Ectodermal cell (in vitro differentiated cells): ENCODE results near the gene VPS16.
"Not testable (repeated sequence)": the region's sequence is repeated elsewhere in the genome, so short reads cannot be mapped to it uniquely, and the experiment has no call there.

Experiments
- H3K27ac ChIP-seq: 2 replicates; pipeline ENCODE4 v1.7.0; 2013; ENCODE audit warnings: mild to moderate bottlenecking, low read depth, low read length; ENCODE audit not compliant: insufficient read depth, poor library complexity, severe bottlenecking
- H3K27me3 ChIP-seq: 2 replicates; pipeline ENCODE4 v1.7.0; 2013; ENCODE audit warnings: mild to moderate bottlenecking, low read length; ENCODE audit not compliant: insufficient read depth, control insufficient read depth, poor library complexity, severe bottlenecking
- H3K36me3 ChIP-seq: one replicate; pipeline ENCODE4 v1.7.0; 2013; ENCODE audit warnings: low read length; ENCODE audit not compliant: control insufficient read depth, insufficient read depth
- H3K4me1 ChIP-seq: one replicate; pipeline ENCODE4 v1.7.0; 2013; ENCODE audit warnings: low read length; ENCODE audit not compliant: control insufficient read depth, insufficient read depth
- H3K4me3 ChIP-seq: 2 replicates; pipeline ENCODE4 v1.7.0; 2013; ENCODE audit warnings: low read depth, low read length, control low read depth; ENCODE audit not compliant: insufficient read depth
- H3K9me3 ChIP-seq: 2 replicates; pipeline ENCODE4 v1.7.0; 2013; ENCODE audit warnings: mild to moderate bottlenecking, low read length, moderate library complexity; ENCODE audit not compliant: control insufficient read depth
- WGBS, 2 experiments: methylation state at CpG; one replicate each; pipeline ENCODE4 v1.1.7; 2013; ENCODE audit warnings: missing lambda C conversion rate in 2 of 2; 5-methylcytosine and 5-hydroxymethylcytosine counted together

The VPS16 gene

GRCh38 chr20:2883726-2884637 is 43.4 kb downstream of the VPS16 start:
- no peak overlapping the region for H3K4me3 ChIP-seq
- H3K27ac ChIP-seq, result no peak overlapping the region
- H3K27me3 ChIP-seq, result no peaks in the 10 kb centered on the region
- H3K9me3 ChIP-seq, result no peaks in the 10 kb centered on the region
- 83 to 95% methylated on average over 2 to 3 of the region's 3 CpGs for WGBS, 2 experiments
- peaks cover 3% of the 10 kb centered on the region for H3K36me3 ChIP-seq
- no peaks in the 10 kb centered on the region for H3K4me1 ChIP-seq

GRCh38 chr20:2887715-2888114 is 47.2 kb downstream of the VPS16 start:
- H3K4me3 ChIP-seq, result no peak overlapping the region
- H3K27me3 ChIP-seq, result no peaks in the 10 kb centered on the region
- no peaks in the 10 kb centered on the region for H3K36me3 ChIP-seq
- H3K4me1 ChIP-seq, result no peaks in the 10 kb centered on the region
- 93 to 98% methylated on average over 3 of the region's 3 CpGs for WGBS, 2 experiments
- H3K27ac ChIP-seq, result no peak overlapping the region
- H3K9me3 ChIP-seq, result no peaks in the 10 kb centered on the region

GRCh38 chr20:2888224-2888955 is 47.8 kb downstream of the VPS16 start:
- Histone ChIP-seq H3K9me3 (no peaks in the 10 kb centered on the region), H3K36me3 (no peaks in the 10 kb centered on the region), H3K4me1 (no peaks in the 10 kb centered on the region), H3K27ac (no peak overlapping the region), H3K4me3 (no peak overlapping the region), H3K27me3 (no peaks in the 10 kb centered on the region)
- WGBS, 2 experiments, result 94% methylated on average over 3 to 4 of the region's 4 CpGs

GRCh38 chr20:2889209-2889608 is 48.7 kb downstream of the VPS16 start:
- WGBS, 2 experiments, result 88 to 95% methylated on average over 1 of the region's 1 CpG
- Histone ChIP-seq H3K4me3 (no peak overlapping the region), H3K9me3 (no peaks in the 10 kb centered on the region), H3K27me3 (no peaks in the 10 kb centered on the region), H3K4me1 (no peaks in the 10 kb centered on the region), H3K27ac (no peak overlapping the region), H3K36me3 (no peaks in the 10 kb centered on the region)

GRCh38 chr20:2889797-2890196 is 49.3 kb downstream of the VPS16 start:
- Histone ChIP-seq H3K27me3 (no peaks in the 10 kb centered on the region), H3K4me3 (no peak overlapping the region), H3K9me3 (no peaks in the 10 kb centered on the region), H3K4me1 (no peaks in the 10 kb centered on the region), H3K27ac (no peak overlapping the region), H3K36me3 (no peaks in the 10 kb centered on the region)
- 92 to 97% methylated on average over 3 of the region's 3 CpGs for WGBS, 2 experiments

GRCh38 chr20:2890742-2891141 is 50.2 kb downstream of the VPS16 start:
- H3K4me1 ChIP-seq, result no peaks in the 10 kb centered on the region
- H3K9me3 ChIP-seq, result no peaks in the 10 kb centered on the region
- no peak overlapping the region for H3K4me3 ChIP-seq
- H3K27me3 ChIP-seq, result no peaks in the 10 kb centered on the region
- 90 to 92% methylated on average over 2 of the region's 2 CpGs for WGBS, 2 experiments
- H3K27ac ChIP-seq, result no peak overlapping the region
- H3K36me3 ChIP-seq, result no peaks in the 10 kb centered on the region

GRCh38 chr20:2891343-2891742 is 50.8 kb downstream of the VPS16 start:
- H3K27ac ChIP-seq, result no peak overlapping the region
- H3K9me3 ChIP-seq, result no peaks in the 10 kb centered on the region
- H3K4me3 ChIP-seq, result no peak overlapping the region
- H3K4me1 ChIP-seq, result no peaks in the 10 kb centered on the region
- no peaks in the 10 kb centered on the region for H3K36me3 ChIP-seq
- 86 to 91% methylated on average over 2 of the region's 2 CpGs for WGBS, 2 experiments
- no peaks in the 10 kb centered on the region for H3K27me3 ChIP-seq

- no peaks in the 10 kb centered on the region for H3K9me3 ChIP-seq
Observed at GRCh38 chr20:2892376-2892775, 51.8 kb downstream of the VPS16 start.

GRCh38 chr20:2894221-2894620 is 53.7 kb downstream of the VPS16 start:
- no peak overlapping the region for H3K4me3 ChIP-seq
- WGBS, 2 experiments, result 94 to 97% methylated on average over 2 of the region's 2 CpGs
- H3K27ac ChIP-seq, result no peak overlapping the region
- H3K9me3 ChIP-seq, result no peaks in the 10 kb centered on the region
- no peaks in the 10 kb centered on the region for H3K4me1 ChIP-seq
- no peaks in the 10 kb centered on the region for H3K36me3 ChIP-seq
- H3K27me3 ChIP-seq, result no peaks in the 10 kb centered on the region

More at GRCh38 chr20:2892376-2892775, 51.8 kb downstream of the VPS16 start:
- Histone ChIP-seq H3K27ac (no peak overlapping the region), H3K36me3 (no peaks in the 10 kb centered on the region), H3K4me3 (no peak overlapping the region), H3K4me1 (no peaks in the 10 kb centered on the region), H3K27me3 (no peaks in the 10 kb centered on the region)
- 95 to 97% methylated on average over 3 of the region's 3 CpGs for WGBS, 2 experiments

- H3K36me3 ChIP-seq, H3K27ac ChIP-seq, H3K9me3 ChIP-seq, H3K4me1 ChIP-seq, H3K27me3 ChIP-seq, H3K4me3 ChIP-seq: not testable (repeated sequence)
- 94 to 100% methylated on average over 3 of the region's 3 CpGs for WGBS, 2 experiments
Observed at GRCh38 chr20:2895154-2895553, 54.6 kb downstream of the VPS16 start.
